Ramos (cell line): ENCODE data around the gene DICER1.

Source experiments
- in situ Hi-C: fragments of 300-500 bp; cut with MboI; formaldehyde crosslinking; loops from one replicate; pipeline ENCODE4 v1.14.3; 2022; ENCODE audit warnings: low sequenced_read_pairs; ENCODE audit not compliant: unreplicated experiment

The DICER1 gene

DNA sequence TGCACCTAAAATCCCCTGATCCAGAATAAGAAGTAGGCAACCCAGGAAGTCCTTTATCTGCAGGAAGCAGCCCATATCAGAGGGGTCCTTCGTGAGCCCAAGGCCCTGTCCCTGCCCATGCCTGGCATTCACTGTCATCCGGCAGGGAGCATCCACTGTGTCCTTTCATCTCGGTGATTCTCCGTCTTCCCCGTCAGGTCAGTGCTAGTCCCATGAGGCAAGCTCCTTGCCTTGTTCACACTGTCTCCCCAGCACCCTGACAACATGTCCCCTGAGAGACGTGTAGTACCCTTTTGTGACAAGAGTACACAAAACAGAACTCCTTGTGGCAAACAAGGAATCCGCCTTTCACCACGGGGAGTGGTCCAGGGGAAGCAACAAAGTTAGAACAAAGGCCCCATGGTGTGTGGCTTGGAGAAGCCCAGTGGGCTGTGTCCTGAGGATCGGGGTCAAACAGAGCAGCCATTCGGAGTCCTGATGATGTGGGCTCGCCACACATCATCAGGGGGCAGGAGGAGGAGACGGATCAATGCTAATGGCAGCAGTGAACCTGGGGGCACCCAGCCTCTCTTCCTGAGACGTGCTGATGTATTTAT lies 112.1 kb downstream of the DICER1 start:
- in situ Hi-C loops, result no loop called here

DNA sequence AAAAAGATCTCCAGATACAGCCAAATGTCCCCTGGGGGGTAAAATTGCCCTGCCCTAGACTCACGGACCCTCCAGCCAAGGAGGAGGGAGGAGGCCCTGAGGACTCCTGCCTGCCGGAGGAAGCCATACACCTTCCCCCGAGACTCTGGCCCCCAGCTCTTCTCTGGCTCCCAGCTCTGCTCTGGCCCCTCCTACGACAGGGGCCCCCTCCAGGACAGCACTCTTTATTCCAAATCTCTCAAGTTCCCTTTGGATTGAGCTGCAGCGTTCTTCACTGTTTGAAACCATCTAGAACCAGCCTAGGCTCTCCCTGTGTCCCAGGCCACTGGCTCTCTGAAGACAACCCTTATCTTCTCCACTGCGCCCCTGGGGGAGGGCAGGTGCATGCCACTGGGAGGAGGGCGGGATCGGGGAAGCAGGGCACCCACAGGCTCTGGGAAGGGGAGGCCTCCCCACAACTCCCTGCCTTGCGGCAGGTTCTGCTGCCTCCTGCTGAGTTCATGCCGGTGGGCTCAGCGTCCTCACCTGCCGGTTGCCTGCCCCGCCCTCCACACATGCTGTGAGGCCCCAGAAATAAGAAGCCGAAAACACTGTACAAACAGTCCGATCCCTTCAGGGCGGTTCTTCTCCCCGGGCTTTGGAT lies 112.7 kb downstream of the DICER1 start:
- in situ Hi-C loops, result no loop called here

GRCh38 chr14:95043732-95044462 lies 113.4 kb downstream of the DICER1 start:
- in situ Hi-C loops, result no loop called here

GRCh38 chr14:95043314-95043713 lies 114.0 kb downstream of the DICER1 start:
- in situ Hi-C loops, result no loop called here

DNA sequence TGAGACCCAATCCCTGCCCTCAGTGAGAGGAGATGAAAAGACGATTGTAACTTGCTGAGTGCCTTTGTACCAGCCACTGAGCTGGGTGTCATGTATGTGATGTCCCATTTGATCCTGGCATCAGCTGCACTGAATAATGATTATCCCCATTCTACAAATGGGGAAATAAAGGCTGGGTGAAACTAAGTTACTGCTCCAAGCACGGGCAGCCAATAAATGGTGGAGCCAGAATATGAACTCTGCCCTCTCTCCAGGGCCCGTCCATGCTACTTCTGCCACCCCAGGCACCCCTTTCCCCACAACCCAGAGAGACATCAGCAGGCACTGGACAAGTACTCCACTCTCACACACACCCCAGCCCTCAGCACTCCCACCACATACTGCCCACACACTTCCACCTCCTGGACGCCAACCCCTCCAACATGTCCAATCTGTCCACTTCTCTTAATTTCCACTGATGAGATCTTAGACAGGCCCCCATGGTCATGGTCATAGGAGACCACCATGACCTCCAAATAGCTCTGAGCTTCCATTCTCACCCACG lies 115.8 kb downstream of the DICER1 start:
- in situ Hi-C loops, result no loop called here

DNA sequence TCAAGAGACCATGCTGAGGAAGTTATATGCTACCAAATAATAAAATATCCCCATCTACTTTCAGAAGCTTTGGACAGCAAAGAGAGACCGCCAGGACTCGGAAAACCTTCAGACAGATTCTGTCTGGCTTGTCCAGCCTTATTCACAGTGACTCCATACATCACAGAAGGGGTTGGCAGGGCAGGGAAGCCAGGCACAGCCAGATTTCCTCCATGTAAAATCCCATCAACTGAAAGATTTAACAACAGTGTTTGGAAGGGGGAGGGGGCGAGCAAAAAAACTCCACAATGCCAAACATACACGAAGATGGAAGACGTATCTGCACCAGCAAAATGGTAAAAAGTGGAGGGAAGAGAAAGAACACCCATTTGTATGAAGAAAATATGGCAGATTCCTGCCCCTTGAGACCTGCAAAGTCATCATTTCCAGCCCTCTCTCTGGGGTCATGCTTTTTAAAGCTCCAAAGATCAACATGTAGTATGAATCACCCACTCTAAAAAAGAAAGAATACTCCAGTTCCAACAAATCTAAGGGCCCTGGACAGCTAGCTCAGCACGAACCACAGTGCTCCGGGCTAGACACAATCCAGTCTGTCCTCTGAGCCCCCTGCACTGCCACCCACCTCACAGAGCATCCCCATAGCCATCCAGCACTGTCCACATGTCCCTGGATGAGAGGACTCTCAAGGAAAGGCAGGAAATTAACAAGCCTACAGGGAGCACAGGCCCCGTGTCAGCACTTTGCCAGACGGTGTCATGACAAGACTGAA lies 116.4 kb downstream of the DICER1 start:
- in situ Hi-C loops, result no loop called here

GRCh38 chr14:95039993-95040348 lies 117.4 kb downstream of the DICER1 start:
- in situ Hi-C loops, result no loop called here

- in situ Hi-C loops, result no loop called here
These were observed 117.9 kb downstream of the DICER1 start for GRCh38 chr14:95039259-95039992.

- in situ Hi-C loops, result no loop called here
These were observed 118.6 kb downstream of the DICER1 start for GRCh38 chr14:95038521-95039250.

DNA sequence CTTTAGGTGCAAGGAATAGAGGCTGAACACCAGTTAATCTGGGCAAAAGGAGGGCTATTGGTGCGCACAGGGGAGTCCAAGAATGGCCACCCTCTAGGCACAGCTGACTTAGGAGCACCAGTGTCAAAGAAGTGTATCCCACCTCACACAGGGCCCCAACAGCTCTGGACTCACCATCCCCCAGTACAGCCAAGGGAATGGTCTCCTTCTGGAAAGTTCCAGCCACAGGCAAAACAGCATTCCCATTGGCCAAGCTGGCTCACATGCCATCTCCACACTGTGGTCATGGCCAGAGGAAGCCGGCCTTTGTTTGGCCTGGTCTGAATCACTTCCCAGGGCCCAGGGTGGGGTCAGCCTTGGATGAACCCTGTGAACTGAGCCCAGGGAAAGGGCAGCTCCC lies 120.1 kb downstream of the DICER1 start:
- in situ Hi-C loops, result no loop called here
